ENCODE results near the gene USP34.
"Not testable (repeated sequence)": the region's sequence is repeated elsewhere in the genome, so short reads cannot be mapped to it uniquely, and the experiment has no call there.

Gene USP34

DNA sequence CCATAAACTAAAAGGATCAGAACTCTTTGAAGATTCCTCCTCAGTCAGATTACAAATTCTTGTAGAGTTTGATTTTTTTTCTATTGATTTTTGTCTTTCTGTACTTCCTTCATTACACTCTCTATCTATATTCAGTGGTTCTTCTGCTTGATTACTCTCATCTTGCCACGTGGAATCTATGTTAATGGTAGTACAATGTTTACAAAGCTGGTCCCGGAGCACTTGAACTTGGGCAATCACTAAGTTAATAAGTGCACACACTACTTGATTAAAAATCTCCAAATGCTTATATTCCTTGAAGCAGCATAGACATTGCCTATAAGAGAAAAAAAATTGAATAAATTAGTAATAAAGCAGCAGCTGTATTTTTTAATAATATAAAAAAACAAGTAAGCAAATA, 65.1 kb downstream of the USP34 start:
- in situ Hi-C loops (cut with HindIII; ENCODE audit: low sequenced_read_pairs) = no loop called here
- H3K4me3 ChIP-seq (ENCODE audit: low read depth, low read length) = no peak overlapping the region
- TF ChIP-seq CTCF (IDR thresholded peaks at IDR 0.05; ENCODE audit: low read depth, low read length) = no peak
- DNase-seq (ENCODE audit: low read depth, low spot score) = no peak

DNA sequence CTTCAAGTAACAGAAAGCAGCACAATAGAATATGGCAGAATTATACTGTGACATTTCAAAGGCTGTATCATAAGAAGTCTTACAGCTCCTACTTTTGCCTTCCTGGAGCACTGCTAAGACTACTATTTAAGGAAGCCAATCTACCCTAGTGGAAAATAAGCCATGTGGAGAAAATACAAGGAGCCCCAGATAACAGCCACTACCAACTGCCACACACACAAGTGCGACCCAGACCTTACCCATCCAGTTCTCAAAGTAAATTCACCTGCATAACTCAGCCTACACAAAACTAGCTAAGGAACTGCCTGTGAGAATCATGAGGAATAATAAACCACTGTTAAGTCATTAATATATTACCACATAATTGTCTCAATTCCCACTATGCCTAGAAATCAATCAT, 66.4 kb downstream of the USP34 start:
- no peak for DNase-seq (ENCODE audit: low read depth, low spot score)
- no peak overlapping the region for H3K4me3 ChIP-seq (ENCODE audit: low read depth, low read length)
- TF ChIP-seq CTCF (IDR thresholded peaks at IDR 0.05; ENCODE audit: low read depth, low read length) = no peak
- in situ Hi-C loops (cut with HindIII; ENCODE audit: low sequenced_read_pairs) = no loop called here

- no peak for TF ChIP-seq CTCF (IDR thresholded peaks at IDR 0.05; ENCODE audit: low read depth, low read length)
- no peak overlapping the region for H3K4me3 ChIP-seq (ENCODE audit: low read depth, low read length)
These were observed 72.5 kb downstream of the USP34 start for GRCh38 chr2:61398413-61398812.

GRCh38 chr2:61396005-61396404, 74.9 kb downstream of the USP34 start:
- TF ChIP-seq CTCF (IDR thresholded peaks at IDR 0.05; ENCODE audit: low read depth, low read length) = no peak
- DNase-seq (ENCODE audit: low read depth, low spot score) = no peak
- in situ Hi-C loops (cut with HindIII; ENCODE audit: low sequenced_read_pairs) = no loop called here
- no peak overlapping the region for H3K4me3 ChIP-seq (ENCODE audit: low read depth, low read length)

More at GRCh38 chr2:61398413-61398812, 72.5 kb downstream of the USP34 start:
- in situ Hi-C loops (cut with HindIII; ENCODE audit: low sequenced_read_pairs) = no loop called here
- DNase-seq (ENCODE audit: low read depth, low spot score) = no peak

DNA sequence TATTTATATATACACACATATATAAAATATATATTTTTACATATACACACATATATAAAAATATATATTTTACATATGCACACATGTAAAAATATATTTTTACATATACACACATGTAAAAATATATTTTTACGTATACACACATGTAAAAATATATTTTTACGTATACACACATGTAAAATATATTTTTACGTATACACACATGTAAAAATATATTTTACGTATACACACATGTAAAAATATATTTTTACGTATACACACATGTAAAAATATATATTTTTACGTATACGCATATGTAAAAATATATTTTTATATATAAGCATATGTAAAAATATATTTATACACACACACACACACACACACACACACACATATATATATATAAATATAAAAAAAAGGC, 83.3 kb downstream of the USP34 start:
- H3K4me3 ChIP-seq (ENCODE audit: low read depth, low read length); in situ Hi-C loops (cut with HindIII; ENCODE audit: low sequenced_read_pairs); DNase-seq (ENCODE audit: low read depth, low spot score): not testable (repeated sequence)

DNA sequence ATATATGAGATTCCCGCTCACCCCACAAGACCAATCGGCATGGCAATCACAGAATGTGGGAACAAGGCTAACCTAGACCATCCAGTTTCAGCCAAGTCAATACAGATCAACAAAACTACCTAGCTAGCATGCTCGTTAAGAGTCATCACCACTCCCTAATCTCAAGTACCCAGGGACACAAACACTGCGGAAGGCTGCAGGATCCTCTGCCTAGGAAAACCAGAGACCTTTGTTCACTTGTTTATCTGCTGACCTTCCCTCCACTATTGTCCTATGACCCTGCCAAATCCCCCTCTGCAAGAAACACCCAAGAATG, 90.0 kb downstream of the USP34 start:
- in situ Hi-C loops (cut with HindIII; ENCODE audit: low sequenced_read_pairs); DNase-seq (ENCODE audit: low read depth, low spot score); H3K4me3 ChIP-seq (ENCODE audit: low read depth, low read length): not testable (repeated sequence)

- TF ChIP-seq CTCF (IDR thresholded peaks at IDR 0.05; ENCODE audit: low read depth, low read length) = no peak
- in situ Hi-C loops (cut with HindIII; ENCODE audit: low sequenced_read_pairs) = no loop called here
- H3K4me3 ChIP-seq (ENCODE audit: low read depth, low read length) = no peak overlapping the region
- DNase-seq (ENCODE audit: low read depth, low spot score) = no peak
These were observed 90.6 kb downstream of the USP34 start for GRCh38 chr2:61380056-61380881.

DNA sequence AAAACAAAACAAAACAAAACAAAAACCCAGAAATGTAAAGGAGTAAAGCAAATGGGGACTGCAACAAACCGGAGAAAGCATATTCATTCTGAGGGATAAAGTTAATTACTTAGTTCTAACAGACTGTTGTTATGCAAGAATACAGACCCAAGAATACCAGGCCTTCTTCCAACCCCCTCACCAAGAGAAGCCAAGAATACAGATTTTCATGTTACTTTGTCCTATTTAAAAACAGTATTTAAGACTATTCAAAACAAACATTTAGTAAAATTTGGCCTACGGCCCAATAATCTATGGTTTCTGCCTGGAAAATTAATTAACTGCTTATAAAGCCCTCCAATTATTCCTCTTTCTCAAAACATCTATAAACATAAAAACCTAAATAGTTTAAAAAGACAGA, 91.4 kb downstream of the USP34 start:
- DNase-seq (ENCODE audit: low read depth, low spot score) = no peak
- no peak for TF ChIP-seq CTCF (IDR thresholded peaks at IDR 0.05; ENCODE audit: low read depth, low read length)
- no peak overlapping the region for H3K4me3 ChIP-seq (ENCODE audit: low read depth, low read length)
- in situ Hi-C loops (cut with HindIII; ENCODE audit: low sequenced_read_pairs) = no loop called here
